Measurements from ENCODE around the gene RERGL. TPM values are rescaled to one million over a fixed set of nuclear protein-coding genes. Genes with fewer than 3 reads are reported as not detected.
"Not testable (repeated sequence)": the region's sequence is repeated elsewhere in the genome, so short reads cannot be mapped to it uniquely, and the experiment has no call there.

Gene RERGL
- polyA plus RNA-seq, 1 donor (not counting 4 experiments of a cell fraction or from before 2014, with no cell fraction given), result not detected

GRCh38 chr12:18066666-18067065 is 23.3 kb downstream of the RERGL start:
- Histone ChIP-seq H3K27me3 (ENCODE audit: control insufficient read depth, extremely low read depth, insufficient read depth, low read length) (no peaks in the 10 kb centered on the region), H3K4me3 (ENCODE audit: control insufficient read depth in 2 of 3, extremely low read depth in 1 of 3, insufficient read depth in 2 of 3, low read depth in 1 of 3, low read length in 3 of 3) (no peak overlapping the region), H3K9me1 (ENCODE audit: control insufficient read depth, extremely low read depth, insufficient read depth, low read length) (no peaks in the 10 kb centered on the region), H3K4me1 (ENCODE audit: control insufficient read depth, extremely low read depth, insufficient read depth, low read length) (no peaks in the 10 kb centered on the region), H3K9me3 (ENCODE audit: control insufficient read depth, low read depth, low read length) (no peaks in the 10 kb centered on the region), H3K79me2 (ENCODE audit: control insufficient read depth, insufficient read depth, low read length) (no peaks in the 10 kb centered on the region), H3K9ac (ENCODE audit: control insufficient read depth, extremely low read depth, insufficient read depth, low read length) (no peak overlapping the region), H3K27ac (ENCODE audit: control insufficient read depth, insufficient read depth, low read length) (no peak overlapping the region), H3K36me3 (ENCODE audit: control insufficient read depth in 2 of 2, extremely low read depth in 1 of 2, insufficient read depth in 2 of 2, low read length in 2 of 2) (no peaks in the 10 kb centered on the region), H3K4me2 (ENCODE audit: control insufficient read depth, extremely low read depth, insufficient read depth, low read depth, low read length) (no peak overlapping the region), H4K20me1 (ENCODE audit: control insufficient read depth, extremely low read depth, insufficient read depth, low read length) (no peaks in the 10 kb centered on the region), H2AFZ (ENCODE audit: control insufficient read depth, low read length) (no peak overlapping the region)
- dilution Hi-C loops (cut with MboI; ENCODE audit: extremely low pct_ligation_motif_present, low sequenced_read_pairs), result no loop called here
- DNase-seq (ENCODE audit: low read depth, low spot score) (no peak), FAIRE-seq (no peak)
- TF ChIP-seq EZH2 (IDR thresholded peaks at IDR 0.05; ENCODE audit: low read length), result no peak

- H3K9me1 ChIP-seq (ENCODE audit: control insufficient read depth, extremely low read depth, insufficient read depth, low read length); H3K4me3 ChIP-seq (ENCODE audit: control insufficient read depth in 2 of 3, extremely low read depth in 1 of 3, insufficient read depth in 2 of 3, low read depth in 1 of 3, low read length in 3 of 3); H2AFZ ChIP-seq (ENCODE audit: control insufficient read depth, low read length); H3K79me2 ChIP-seq (ENCODE audit: control insufficient read depth, insufficient read depth, low read length); H3K27ac ChIP-seq (ENCODE audit: control insufficient read depth, insufficient read depth, low read length); H3K9ac ChIP-seq (ENCODE audit: control insufficient read depth, extremely low read depth, insufficient read depth, low read length); H3K4me2 ChIP-seq (ENCODE audit: control insufficient read depth, extremely low read depth, insufficient read depth, low read depth, low read length); H3K9me3 ChIP-seq (ENCODE audit: control insufficient read depth, low read depth, low read length); DNase-seq (ENCODE audit: low read depth, low spot score); FAIRE-seq; H3K27me3 ChIP-seq (ENCODE audit: control insufficient read depth, extremely low read depth, insufficient read depth, low read length); dilution Hi-C loops (cut with MboI; ENCODE audit: extremely low pct_ligation_motif_present, low sequenced_read_pairs); H3K36me3 ChIP-seq (ENCODE audit: control insufficient read depth in 2 of 2, extremely low read depth in 1 of 2, insufficient read depth in 2 of 2, low read length in 2 of 2); H3K4me1 ChIP-seq (ENCODE audit: control insufficient read depth, extremely low read depth, insufficient read depth, low read length); H4K20me1 ChIP-seq (ENCODE audit: control insufficient read depth, extremely low read depth, insufficient read depth, low read length): not testable (repeated sequence)
These were observed 27.1 kb downstream of the RERGL start for GRCh38 chr12:18062867-18063266.

GRCh38 chr12:18057051-18057450 is 32.9 kb downstream of the RERGL start:
- Histone ChIP-seq H3K9me1 (ENCODE audit: control insufficient read depth, extremely low read depth, insufficient read depth, low read length) (no peaks in the 10 kb centered on the region), H3K27ac (ENCODE audit: control insufficient read depth, insufficient read depth, low read length) (no peak overlapping the region), H3K9me3 (ENCODE audit: control insufficient read depth, low read depth, low read length) (no peaks in the 10 kb centered on the region), H3K27me3 (ENCODE audit: control insufficient read depth, extremely low read depth, insufficient read depth, low read length) (no peaks in the 10 kb centered on the region), H3K4me2 (ENCODE audit: control insufficient read depth, extremely low read depth, insufficient read depth, low read depth, low read length) (no peak overlapping the region), H3K4me1 (ENCODE audit: control insufficient read depth, extremely low read depth, insufficient read depth, low read length) (no peaks in the 10 kb centered on the region), H3K36me3 (ENCODE audit: control insufficient read depth in 2 of 2, extremely low read depth in 1 of 2, insufficient read depth in 2 of 2, low read length in 2 of 2) (no peaks in the 10 kb centered on the region), H2AFZ (ENCODE audit: control insufficient read depth, low read length) (no peak overlapping the region), H3K4me3 (ENCODE audit: control insufficient read depth in 2 of 3, extremely low read depth in 1 of 3, insufficient read depth in 2 of 3, low read depth in 1 of 3, low read length in 3 of 3) (no peak overlapping the region), H3K79me2 (ENCODE audit: control insufficient read depth, insufficient read depth, low read length) (no peaks in the 10 kb centered on the region), H3K9ac (ENCODE audit: control insufficient read depth, extremely low read depth, insufficient read depth, low read length) (no peak overlapping the region), H4K20me1 (ENCODE audit: control insufficient read depth, extremely low read depth, insufficient read depth, low read length) (no peaks in the 10 kb centered on the region)
- no peak for FAIRE-seq
- dilution Hi-C loops (cut with MboI; ENCODE audit: extremely low pct_ligation_motif_present, low sequenced_read_pairs), result no loop called here
- no peak for DNase-seq (ENCODE audit: low read depth, low spot score)
- no peak for TF ChIP-seq CTCF (optimal IDR thresholded peaks at IDR 0.05 in 1 of 3, IDR thresholded peaks at IDR 0.05 in 1 of 3, conservative IDR thresholded peaks at IDR 0.05 in 1 of 3; ENCODE audit: extremely low read depth in 1 of 3, insufficient read depth in 2 of 3, low read length in 3 of 3)
- TF ChIP-seq EZH2 (IDR thresholded peaks at IDR 0.05; ENCODE audit: low read length), result no peak
